H1 (cell line): Measurements from ENCODE around the gene RILP. TPM values are rescaled to one million over a fixed set of nuclear protein-coding genes. Genes with fewer than 3 reads are reported as not detected.

Experiments used
- KDM1A ChIP-seq: fragments of 200-600, 300-600 bp; sonication (generic); IDR thresholded peaks from 2 replicates; pipeline ENCODE4 v1.7.1; 2016; ENCODE audit warnings: mild to moderate bottlenecking, low read length, borderline replicate concordance
- NRF1 ChIP-seq: IDR thresholded peaks from 2 replicates; pipeline ENCODE4 v1.6.1; 2011; ENCODE audit warnings: mild to moderate bottlenecking, low read depth, low read length, improper control_type of control experiment
- polyA plus RNA-seq, 7 experiments: library from polyadenylated mRNA; depleted of rRNA in 3 of 7; stranded (reverse) in 5 of 7; unstranded in 2 of 7; fragments of >200 nt in 5 of 7; fragments of 200-250 nt in 2 of 7; gene quantifications; 1 replicate in 5 of 7; 2 replicates in 1 of 7; 4 replicates in 1 of 7; pipeline versions ENCODE4 v1.2.1 to v1.2.3, GENCODE V29; 2011 to 2013; ENCODE audit warnings: missing spikeins in 2 of 7, mixed read lengths in 2 of 7
- total RNA-seq: library from RNA; stranded (reverse); fragmentation: NEBNext Ultra II Directional; extraction: Animal tissue kit (Norgen Biotek cat#: 25700); gene quantifications from 2 replicates; pipeline ENCODE4 v1.2.1, GENCODE V29; 2021
- TF ChIP-seq, protein P1 (sequence below): IDR thresholded peaks from 2 replicates; pipeline ENCODE4 v1.6.1; 2012; ENCODE audit warnings: inconsistent platforms

The RILP gene
- total and polyA plus RNA-seq, 2 of the 8 experiments (the other 6 are each of a cell fraction or from before 2014, with no cell fraction given): 6.8 to 7.2 TPM

DNA sequence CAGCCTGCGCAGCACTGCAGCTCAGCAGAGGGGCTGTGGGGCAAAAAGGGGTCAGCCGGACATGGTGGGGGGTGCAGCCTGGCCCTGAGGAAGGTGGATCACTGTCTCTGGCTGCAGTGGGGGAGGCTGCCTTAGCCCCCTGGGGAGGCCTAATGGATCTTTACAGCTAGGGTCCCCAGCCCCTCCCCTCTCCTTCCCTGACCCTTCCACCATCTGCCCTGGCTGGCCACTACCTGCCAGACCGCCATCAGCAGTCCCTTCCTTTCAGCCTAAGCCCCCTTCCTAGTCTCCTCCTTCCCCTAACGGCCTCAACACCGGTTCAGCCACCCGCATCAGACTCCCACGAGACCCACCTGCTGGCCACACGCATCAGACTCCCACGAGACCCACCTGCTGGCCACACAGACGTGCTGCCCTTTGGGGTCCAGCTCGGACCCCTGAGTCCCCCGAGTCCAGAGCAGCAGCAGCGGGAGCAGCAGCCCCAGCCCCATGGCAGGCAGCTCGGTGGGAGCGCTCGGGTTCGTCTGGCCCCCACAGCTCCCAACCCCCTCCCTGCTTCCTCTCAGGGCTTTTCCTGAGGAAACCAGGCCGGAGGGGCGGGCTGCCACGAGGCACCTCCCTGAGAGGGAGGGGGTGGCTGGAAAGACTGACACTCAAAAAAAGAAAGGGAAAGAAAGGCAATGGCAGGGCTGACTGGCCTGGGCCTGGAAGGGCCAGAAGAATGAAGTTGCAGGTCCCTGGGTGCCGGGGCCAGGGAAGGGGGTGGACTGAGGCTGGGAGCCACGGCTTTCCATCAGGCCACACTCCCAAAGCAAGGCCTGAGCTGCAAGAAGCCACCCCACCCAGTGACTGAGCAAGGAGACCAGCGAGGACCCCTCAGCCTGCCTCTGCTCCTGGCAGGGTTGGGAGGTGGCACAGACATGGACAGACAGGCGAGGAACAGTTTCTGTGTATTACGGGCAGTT lies 4.2 kb downstream of the RILP start, which contains the start of gene SCARF1 (continued):
- TF ChIP-seq NRF1 (no peak), KDM1A (no peak)
- TF ChIP-seq, protein P1, sequence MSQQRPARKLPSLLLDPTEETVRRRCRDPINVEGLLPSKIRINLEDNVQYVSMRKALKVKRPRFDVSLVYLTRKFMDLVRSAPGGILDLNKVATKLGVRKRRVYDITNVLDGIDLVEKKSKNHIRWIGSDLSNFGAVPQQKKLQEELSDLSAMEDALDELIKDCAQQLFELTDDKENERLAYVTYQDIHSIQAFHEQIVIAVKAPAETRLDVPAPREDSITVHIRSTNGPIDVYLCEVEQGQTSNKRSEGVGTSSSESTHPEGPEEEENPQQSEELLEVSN: no peak
